ENCODE results near the gene CFHR5. TPM values are rescaled to one million over a fixed set of nuclear protein-coding genes. Genes with fewer than 3 reads are reported as not detected.
"Not testable (repeated sequence)": the region's sequence is repeated elsewhere in the genome, so short reads cannot be mapped to it uniquely, and the experiment has no call there.

CFHR5 gene
- total RNA-seq, 1 donor from 2014 or later, result not detected

DNA sequence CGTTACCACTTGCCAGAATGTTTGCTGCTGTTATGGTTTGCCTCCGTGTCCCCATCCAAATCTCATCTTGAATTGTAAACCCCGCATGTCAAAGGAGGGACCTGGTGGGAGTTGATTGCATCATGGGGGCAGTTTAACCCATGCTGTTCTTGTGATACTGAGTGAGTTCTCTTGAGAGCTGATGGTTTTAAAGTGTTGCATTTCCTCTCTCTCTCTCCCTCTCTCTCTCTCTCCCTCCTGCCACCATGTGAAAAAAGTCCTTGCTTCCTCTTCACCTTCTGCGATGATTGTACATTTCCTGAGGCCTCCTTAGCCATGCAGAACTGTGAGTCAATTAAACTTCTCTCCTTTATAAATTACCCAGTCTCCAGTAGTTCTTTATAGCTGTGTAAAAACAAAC lies 44.4 kb downstream of the CFHR5 start:
- DNase-seq, result no peak

DNA sequence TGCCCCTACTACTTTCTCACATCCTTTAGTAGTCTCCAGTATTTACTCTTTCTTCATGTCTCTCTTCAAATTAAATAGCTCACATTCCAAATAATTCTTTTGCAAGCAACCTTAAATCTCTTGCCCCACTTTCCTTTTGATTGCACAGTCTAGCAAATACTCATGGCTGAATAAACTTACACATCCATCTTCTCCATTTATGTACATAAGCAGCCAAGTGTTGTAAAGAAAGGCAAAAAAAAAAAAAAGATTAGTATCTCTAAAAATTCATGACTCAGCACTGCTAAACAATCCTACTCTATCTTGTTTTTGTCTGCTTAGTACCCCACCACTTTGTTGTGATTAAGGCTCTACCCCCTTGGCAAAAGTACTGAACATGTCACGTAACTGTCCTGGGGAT lies 47.1 kb downstream of the CFHR5 start:
- peak; percentile 3 for DNase-seq

DNA sequence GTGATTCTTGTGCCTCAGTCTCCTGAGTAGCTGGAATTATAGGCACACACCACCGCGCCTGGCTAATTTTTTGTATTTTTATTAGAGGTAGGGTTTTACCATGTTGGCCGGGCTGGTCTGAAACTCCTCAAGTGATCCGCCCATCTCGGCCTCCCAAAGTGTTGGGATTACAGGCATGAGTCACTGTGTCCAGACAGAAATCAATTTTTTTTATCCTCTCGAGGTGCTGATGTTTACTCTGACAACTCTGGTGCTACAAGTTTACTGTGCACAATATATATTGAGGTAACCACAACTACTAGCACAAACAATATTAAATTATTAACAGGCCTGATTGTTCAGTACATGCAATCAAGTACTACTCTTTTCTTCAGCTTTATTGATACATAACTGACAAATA lies 50.0 kb downstream of the CFHR5 start:
- no peak for DNase-seq

DNA sequence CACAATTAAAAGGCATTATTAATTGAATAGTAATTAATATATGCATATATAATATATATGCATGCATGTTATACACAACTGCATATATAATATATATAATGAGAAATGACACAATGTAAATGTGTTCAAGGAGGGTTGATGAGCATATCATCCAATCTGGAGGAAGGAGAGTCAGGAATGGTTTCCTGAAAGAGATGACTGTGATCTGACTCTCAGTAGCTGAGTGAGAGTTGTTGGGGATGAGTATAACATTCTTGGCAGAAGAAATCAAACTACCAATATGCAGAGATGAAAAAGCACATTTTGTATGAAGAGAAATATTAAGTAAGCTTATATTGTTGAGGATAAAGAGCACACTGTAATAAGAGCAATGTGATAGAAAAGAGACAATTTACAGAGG lies 52.4 kb downstream of the CFHR5 start:
- no peak for DNase-seq

DNA sequence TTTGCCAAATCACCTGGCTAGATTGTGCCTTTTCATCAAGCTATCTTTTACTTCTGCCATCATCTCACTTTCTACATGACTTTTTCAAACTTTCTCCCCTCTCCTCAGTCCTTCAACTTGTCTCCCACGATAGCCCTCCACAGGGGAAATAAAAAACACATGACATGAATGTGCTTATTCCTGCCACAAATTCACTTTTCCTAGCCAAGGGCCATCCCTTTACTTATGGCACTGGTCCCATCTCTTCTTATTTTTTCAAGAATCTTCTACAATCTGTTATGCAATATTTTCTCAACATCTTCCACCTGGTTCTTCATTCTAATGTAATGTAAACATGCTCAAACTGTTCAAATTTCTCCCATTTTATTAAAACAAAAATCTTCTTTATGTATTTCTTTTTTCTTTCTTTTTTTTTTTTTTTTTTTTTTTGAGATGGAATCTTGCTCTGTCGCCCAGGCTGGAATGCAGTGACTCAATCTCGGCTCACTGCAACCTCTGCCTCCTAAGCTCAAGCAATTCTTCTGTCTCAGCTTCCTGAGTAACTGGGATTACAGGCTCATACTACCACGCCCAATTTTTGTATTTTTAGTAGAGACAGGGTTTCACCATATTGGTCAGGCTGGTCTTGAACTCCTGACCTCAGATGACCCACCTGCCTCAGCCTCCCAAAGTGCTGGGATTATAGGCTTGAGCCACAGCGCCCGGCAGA lies 57.4 kb downstream of the CFHR5 start:
- not testable (repeated sequence) for DNase-seq

DNA sequence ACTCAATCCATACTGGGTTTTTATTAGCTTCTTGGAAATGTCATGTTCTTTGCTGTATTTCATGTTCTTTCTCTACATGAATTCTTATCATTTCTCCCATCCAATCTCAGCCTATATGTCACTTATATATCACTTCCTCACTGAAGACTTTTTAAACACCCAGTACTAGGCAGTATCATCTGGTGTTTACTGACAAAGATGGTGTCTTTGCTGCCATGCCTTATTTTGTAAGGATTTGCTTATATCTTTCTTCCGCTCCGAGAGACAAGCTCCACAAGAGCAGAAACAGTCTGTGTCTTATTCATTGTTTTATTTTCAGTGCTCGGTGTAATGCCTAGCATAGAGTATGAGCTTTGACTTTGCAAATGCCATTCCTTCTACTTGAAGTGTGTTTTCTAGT lies 59.5 kb downstream of the CFHR5 start:
- DNase-seq, result no peak

DNA sequence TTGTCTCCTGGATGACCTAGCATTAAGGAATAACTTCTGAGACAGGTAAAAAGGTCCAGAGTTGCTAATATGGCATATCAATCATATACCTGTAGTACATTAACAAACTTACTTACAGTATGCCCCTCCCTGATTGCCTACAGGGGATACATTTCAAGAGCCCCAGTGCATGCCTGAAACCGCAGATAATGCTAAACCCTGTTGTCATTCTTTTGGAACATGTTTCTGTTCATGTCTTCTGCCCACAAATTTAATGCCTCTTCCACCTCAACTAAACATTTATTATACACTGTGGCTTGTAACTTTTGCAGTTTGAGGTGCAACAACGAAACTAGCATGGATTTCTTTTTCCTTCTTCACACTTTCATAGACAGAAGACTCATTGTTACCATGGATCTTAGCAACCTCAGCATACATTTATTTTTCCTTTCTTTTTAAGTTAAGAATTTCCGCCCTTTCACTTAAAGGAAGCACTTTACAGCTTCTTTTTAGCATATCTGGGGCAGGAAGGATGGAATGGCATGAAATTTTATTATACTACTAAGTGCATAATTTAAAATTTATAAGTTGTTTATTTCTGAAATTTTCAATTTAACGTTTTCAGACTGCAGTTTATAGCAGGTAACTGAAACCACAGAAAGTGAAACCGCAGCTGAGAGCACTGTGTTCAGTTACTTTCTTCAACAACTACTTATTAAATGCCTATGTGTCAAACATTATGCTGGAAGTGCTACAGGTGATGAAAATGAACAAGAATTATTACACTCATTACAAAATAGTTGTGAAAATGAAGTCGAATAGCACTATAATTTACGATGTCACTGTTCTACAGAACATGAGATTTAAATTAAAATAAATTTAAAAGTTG lies 64.4 kb downstream of the CFHR5 start:
- no peak for DNase-seq

DNA sequence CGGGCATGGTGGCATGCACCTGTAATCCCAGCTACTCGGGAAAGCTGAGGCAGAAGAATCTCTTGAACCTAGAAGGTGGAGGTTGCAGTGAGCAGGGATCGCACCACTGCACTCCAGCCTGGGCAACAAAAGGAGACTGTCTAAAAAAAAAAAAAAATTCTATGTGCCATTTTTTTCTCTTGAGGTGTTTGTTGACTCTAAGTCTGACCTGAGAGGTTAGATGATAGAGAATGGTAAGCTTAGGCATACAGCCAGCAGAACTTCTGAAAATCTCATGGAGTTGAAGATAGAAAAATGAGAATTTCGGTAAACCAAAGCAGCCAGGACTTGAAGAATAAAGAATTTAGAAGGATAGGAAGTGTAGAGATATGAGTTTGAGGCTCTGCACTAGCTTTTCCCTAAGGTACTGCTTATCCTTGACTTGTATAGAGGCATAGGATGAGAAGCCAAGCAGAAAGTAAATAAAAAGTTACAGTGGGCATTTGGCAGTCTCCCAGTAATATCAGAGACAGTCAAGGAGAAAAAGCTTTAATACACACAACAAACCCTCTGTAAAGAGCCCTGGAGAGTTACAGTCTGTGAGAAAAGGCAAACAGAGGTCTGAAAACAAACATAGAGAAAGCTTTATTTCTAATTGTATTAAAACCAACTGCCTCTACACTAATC lies 65.5 kb downstream of the CFHR5 start:
- peak; percentile 30 for DNase-seq

DNA sequence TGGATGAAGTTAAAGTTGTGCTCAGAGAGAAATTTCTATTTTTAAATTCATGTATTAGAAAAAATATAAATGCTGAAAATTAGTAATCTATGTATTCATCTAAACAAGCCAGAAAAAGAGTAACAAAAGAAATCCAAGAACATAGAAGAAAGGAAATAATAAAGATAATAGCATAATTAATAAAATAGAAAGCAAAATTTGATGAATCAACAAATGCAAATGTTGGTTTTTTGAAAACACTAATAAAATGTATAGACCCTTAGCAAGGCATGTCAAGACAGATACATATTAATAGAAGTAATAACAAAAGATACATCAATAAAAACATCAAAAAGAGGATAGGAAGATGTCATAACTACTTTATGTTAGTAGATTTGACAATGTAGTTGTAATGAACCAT lies 71.7 kb downstream of the CFHR5 start:
- no peak for DNase-seq

Small RNA genes lying within 50 kb of the gene (small RNA-seq; reads per million reads assigned to genes)
- gene AL139418.1 (ENCODE audit: low replicate concordance), result not detected

Other genes starting within 250 kb of the CFHR5 start
- gene CFHR3, start 202.7 kb upstream of the CFHR5 start, total RNA-seq, result 0.51 TPM
- gene CFHR1, start 157.8 kb upstream of the CFHR5 start, total RNA-seq, result not detected
- not detected for gene CFHR4, start 89.5 kb upstream of the CFHR5 start, total RNA-seq
- gene CFHR2, start 33.8 kb upstream of the CFHR5 start, total RNA-seq, result not detected
- not detected for gene F13B, start 89.7 kb downstream of the CFHR5 start, total RNA-seq
- gene ASPM, start 169.1 kb downstream of the CFHR5 start, total RNA-seq, result 23.7 TPM
- gene ZBTB41, start 223.7 kb downstream of the CFHR5 start, total RNA-seq, result 27.5 TPM